ENCODE measurements around the gene TAC1.
"Not testable (repeated sequence)": the region's sequence is repeated elsewhere in the genome, so short reads cannot be mapped to it uniquely, and the experiment has no call there.

TAC1 gene

GRCh38 chr7:97752215-97752614 lies 20.3 kb downstream of the TAC1 start:
- TF ChIP-seq CTCF (IDR thresholded peaks at IDR 0.05; ENCODE audit: low read depth, low read length) = no peak
- no peak for DNase-seq (ENCODE audit: low read depth in 2 of 2)
- no peak overlapping the region for H3K4me3 ChIP-seq (replicated peaks in 1 of 2; ENCODE audit: low read depth in 2 of 2, low read length in 2 of 2)

- DNase-seq (ENCODE audit: low read depth in 2 of 2) = no peak
- no peak overlapping the region for H3K4me3 ChIP-seq (replicated peaks in 1 of 2; ENCODE audit: low read depth in 2 of 2, low read length in 2 of 2)
- TF ChIP-seq CTCF (IDR thresholded peaks at IDR 0.05; ENCODE audit: low read depth, low read length) = no peak
Measured at GRCh38 chr7:97757824-97758223, 25.9 kb downstream of the TAC1 start.

- TF ChIP-seq CTCF (IDR thresholded peaks at IDR 0.05; ENCODE audit: low read depth, low read length) = no peak
- DNase-seq (ENCODE audit: low read depth in 2 of 2) = no peak
- no peak overlapping the region for H3K4me3 ChIP-seq (replicated peaks in 1 of 2; ENCODE audit: low read depth in 2 of 2, low read length in 2 of 2)
Measured at GRCh38 chr7:97770850-97771249, 39.0 kb downstream of the TAC1 start.

- DNase-seq (ENCODE audit: low read depth in 2 of 2) = no peak
- TF ChIP-seq CTCF (IDR thresholded peaks at IDR 0.05; ENCODE audit: low read depth, low read length) = no peak
- H3K4me3 ChIP-seq (replicated peaks in 1 of 2; ENCODE audit: low read depth in 2 of 2, low read length in 2 of 2) = no peak overlapping the region
Measured at GRCh38 chr7:97771576-97771975, 39.7 kb downstream of the TAC1 start.

GRCh38 chr7:97772045-97772901 lies 40.4 kb downstream of the TAC1 start:
- TF ChIP-seq CTCF (IDR thresholded peaks at IDR 0.05; ENCODE audit: low read depth, low read length) = no peak
- no peak overlapping the region for H3K4me3 ChIP-seq (replicated peaks in 1 of 2; ENCODE audit: low read depth in 2 of 2, low read length in 2 of 2)
- DNase-seq (ENCODE audit: low read depth in 2 of 2) = no peak

- DNase-seq (ENCODE audit: low read depth in 2 of 2) = not testable (repeated sequence)
Measured at GRCh38 chr7:97786398-97786797, 54.5 kb downstream of the TAC1 start.

More at GRCh38 chr7:97786398-97786797, 54.5 kb downstream of the TAC1 start:
- H3K4me3 ChIP-seq (replicated peaks in 1 of 2; ENCODE audit: low read depth in 2 of 2, low read length in 2 of 2) = not testable (repeated sequence)
